Measurements from ENCODE around the gene EIF3J. TPM values are rescaled to one million over a fixed set of nuclear protein-coding genes. Genes with fewer than 3 reads are reported as not detected.

The EIF3J gene
- polyA plus RNA-seq, 1 donor from 2014 or later = 52.9 TPM

DNA sequence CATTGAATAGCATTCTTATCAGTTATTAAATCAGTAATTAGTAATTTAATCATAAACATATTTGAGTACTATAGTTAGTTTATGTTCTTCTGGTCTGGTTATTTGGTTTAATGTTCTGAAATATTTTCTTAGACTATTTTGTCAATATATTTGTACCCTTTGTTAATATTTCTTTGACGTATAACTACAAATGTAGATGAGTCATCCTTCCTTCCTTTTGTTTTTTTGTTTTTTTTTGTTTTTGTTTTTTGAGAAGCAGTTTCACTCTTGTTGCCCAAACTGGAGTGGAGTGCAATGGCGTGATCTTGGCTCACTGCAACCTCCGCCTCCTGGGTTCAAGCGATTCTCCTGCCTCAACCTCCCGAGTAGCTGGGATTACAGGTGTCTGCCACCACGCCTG, 17.4 kb upstream of the EIF3J start:
- no peaks in the 10 kb centered on the region for H3K79me2 ChIP-seq (replicated peaks; ENCODE audit: insufficient read depth, low read length)
- H3F3A ChIP-seq (ENCODE audit: insufficient read depth, low read length, poor library complexity, severe bottlenecking) = no peaks in the 10 kb centered on the region
- H4K20me1 ChIP-seq (ENCODE audit: insufficient read depth) = no peaks in the 10 kb centered on the region
- no peak overlapping the region for H3K4me3 ChIP-seq (ENCODE audit: low read length)
- no peak overlapping the region for H2AFZ ChIP-seq (ENCODE audit: low read depth, low read length)
- H3K9me3 ChIP-seq (ENCODE audit: low read length) = no peaks in the 10 kb centered on the region
- TF ChIP-seq, protein P1, sequence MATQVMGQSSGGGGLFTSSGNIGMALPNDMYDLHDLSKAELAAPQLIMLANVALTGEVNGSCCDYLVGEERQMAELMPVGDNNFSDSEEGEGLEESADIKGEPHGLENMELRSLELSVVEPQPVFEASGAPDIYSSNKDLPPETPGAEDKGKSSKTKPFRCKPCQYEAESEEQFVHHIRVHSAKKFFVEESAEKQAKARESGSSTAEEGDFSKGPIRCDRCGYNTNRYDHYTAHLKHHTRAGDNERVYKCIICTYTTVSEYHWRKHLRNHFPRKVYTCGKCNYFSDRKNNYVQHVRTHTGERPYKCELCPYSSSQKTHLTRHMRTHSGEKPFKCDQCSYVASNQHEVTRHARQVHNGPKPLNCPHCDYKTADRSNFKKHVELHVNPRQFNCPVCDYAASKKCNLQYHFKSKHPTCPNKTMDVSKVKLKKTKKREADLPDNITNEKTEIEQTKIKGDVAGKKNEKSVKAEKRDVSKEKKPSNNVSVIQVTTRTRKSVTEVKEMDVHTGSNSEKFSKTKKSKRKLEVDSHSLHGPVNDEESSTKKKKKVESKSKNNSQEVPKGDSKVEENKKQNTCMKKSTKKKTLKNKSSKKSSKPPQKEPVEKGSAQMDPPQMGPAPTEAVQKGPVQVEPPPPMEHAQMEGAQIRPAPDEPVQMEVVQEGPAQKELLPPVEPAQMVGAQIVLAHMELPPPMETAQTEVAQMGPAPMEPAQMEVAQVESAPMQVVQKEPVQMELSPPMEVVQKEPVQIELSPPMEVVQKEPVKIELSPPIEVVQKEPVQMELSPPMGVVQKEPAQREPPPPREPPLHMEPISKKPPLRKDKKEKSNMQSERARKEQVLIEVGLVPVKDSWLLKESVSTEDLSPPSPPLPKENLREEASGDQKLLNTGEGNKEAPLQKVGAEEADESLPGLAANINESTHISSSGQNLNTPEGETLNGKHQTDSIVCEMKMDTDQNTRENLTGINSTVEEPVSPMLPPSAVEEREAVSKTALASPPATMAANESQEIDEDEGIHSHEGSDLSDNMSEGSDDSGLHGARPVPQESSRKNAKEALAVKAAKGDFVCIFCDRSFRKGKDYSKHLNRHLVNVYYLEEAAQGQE (IDR thresholded peaks at IDR 0.05; ENCODE audit: borderline replicate concordance) = no peak
- no peak for TF ChIP-seq POLR2AphosphoS5 (IDR thresholded peaks at IDR 0.05)
- no peak for TF ChIP-seq EZH2 (IDR thresholded peaks at IDR 0.05; ENCODE audit: borderline replicate concordance, insufficient read depth, low read length, poor library complexity, severe bottlenecking)
- no peak for TF ChIP-seq MXI1 (conservative IDR thresholded peaks at IDR 0.05; ENCODE audit: poor library complexity, severe bottlenecking)
- TF ChIP-seq RAD21 (conservative IDR thresholded peaks at IDR 0.05) = no peak
- no peak for TF ChIP-seq SMC3 (conservative IDR thresholded peaks at IDR 0.05; ENCODE audit: poor library complexity)
- no peak for TF ChIP-seq TAF1 (IDR thresholded peaks at IDR 0.05; ENCODE audit: low read depth)
- no peak for TF ChIP-seq EP300 (conservative IDR thresholded peaks at IDR 0.05; ENCODE audit: poor library complexity, severe bottlenecking)
- TF ChIP-seq, protein P2, sequence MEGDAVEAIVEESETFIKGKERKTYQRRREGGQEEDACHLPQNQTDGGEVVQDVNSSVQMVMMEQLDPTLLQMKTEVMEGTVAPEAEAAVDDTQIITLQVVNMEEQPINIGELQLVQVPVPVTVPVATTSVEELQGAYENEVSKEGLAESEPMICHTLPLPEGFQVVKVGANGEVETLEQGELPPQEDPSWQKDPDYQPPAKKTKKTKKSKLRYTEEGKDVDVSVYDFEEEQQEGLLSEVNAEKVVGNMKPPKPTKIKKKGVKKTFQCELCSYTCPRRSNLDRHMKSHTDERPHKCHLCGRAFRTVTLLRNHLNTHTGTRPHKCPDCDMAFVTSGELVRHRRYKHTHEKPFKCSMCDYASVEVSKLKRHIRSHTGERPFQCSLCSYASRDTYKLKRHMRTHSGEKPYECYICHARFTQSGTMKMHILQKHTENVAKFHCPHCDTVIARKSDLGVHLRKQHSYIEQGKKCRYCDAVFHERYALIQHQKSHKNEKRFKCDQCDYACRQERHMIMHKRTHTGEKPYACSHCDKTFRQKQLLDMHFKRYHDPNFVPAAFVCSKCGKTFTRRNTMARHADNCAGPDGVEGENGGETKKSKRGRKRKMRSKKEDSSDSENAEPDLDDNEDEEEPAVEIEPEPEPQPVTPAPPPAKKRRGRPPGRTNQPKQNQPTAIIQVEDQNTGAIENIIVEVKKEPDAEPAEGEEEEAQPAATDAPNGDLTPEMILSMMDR (IDR thresholded peaks at IDR 0.05; ENCODE audit: poor library complexity, severe bottlenecking) = no peak
- H3K9ac ChIP-seq (ENCODE audit: low read length) = no peak overlapping the region
- no peaks in the 10 kb centered on the region for H3K27me3 ChIP-seq (ENCODE audit: insufficient read depth, low read depth, low read length)
- no peak overlapping the region for H3K27ac ChIP-seq (ENCODE audit: low read length)
- H3K36me3 ChIP-seq (ENCODE audit: insufficient read depth, low read length) = no peaks in the 10 kb centered on the region
- H3K9me2 ChIP-seq (ENCODE audit: insufficient read depth, low read length) = no peaks in the 10 kb centered on the region
- H3K4me2 ChIP-seq (ENCODE audit: low read length) = no peak overlapping the region

DNA sequence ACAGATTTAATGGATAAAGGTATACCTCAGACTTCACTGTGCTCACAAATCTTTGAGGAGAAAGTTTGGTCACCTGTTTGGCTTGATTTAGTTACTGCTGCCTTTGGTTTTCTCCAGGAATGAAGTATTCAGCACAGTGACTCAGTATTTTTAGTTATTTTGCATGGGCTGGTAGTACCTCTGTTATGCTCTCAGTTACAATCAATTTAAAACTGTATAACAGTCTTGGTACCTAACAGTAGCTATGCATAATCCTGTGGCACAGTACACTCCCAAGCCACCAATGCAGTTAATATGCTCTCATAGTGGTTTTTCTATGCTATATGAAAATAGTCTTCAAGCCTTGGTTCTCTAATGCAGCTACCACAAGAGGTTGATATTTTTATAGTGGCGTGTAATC, 11.9 kb upstream of the EIF3J start:
- H3K9me3 ChIP-seq (ENCODE audit: low read length) = no peaks in the 10 kb centered on the region
- H3K9ac ChIP-seq (ENCODE audit: low read length) = no peak overlapping the region
- H3K27me3 ChIP-seq (ENCODE audit: insufficient read depth, low read depth, low read length) = no peaks in the 10 kb centered on the region
- no peaks in the 10 kb centered on the region for H3K79me2 ChIP-seq (replicated peaks; ENCODE audit: insufficient read depth, low read length)
- peaks cover 6% of the 10 kb centered on the region for H3K36me3 ChIP-seq (ENCODE audit: insufficient read depth, low read length)
- no peaks in the 10 kb centered on the region for H3F3A ChIP-seq (ENCODE audit: insufficient read depth, low read length, poor library complexity, severe bottlenecking)
- H3K4me2 ChIP-seq (ENCODE audit: low read length) = no peak overlapping the region
- H3K9me2 ChIP-seq (ENCODE audit: insufficient read depth, low read length) = no peaks in the 10 kb centered on the region
- H3K27ac ChIP-seq (ENCODE audit: low read length) = no peak overlapping the region
- no peak overlapping the region for H3K4me3 ChIP-seq (ENCODE audit: low read length)
- H2AFZ ChIP-seq (ENCODE audit: low read depth, low read length) = no peak overlapping the region
- TF ChIP-seq EP300 (conservative IDR thresholded peaks at IDR 0.05; ENCODE audit: poor library complexity, severe bottlenecking) (no peak), POLR2AphosphoS5 (IDR thresholded peaks at IDR 0.05) (no peak), SMC3 (conservative IDR thresholded peaks at IDR 0.05; ENCODE audit: poor library complexity) (no peak), TAF1 (IDR thresholded peaks at IDR 0.05; ENCODE audit: low read depth) (no peak)
- no peaks in the 10 kb centered on the region for H4K20me1 ChIP-seq (ENCODE audit: insufficient read depth)
